Measurements from ENCODE around the gene ULK2. TPM values are rescaled to one million over a fixed set of nuclear protein-coding genes. Genes with fewer than 3 reads are reported as not detected.

Gene ULK2
- total RNA-seq, 2 experiments from 2014 or later: 16.1 to 17.1 TPM

GRCh38 chr17:19759568-19760549 lies 107.9 kb downstream of the ULK2 start:
- CTCF ChIA-PET: interaction anchor here (1.0 kb wide), 1 partner anchor 15 kb away, joined by 4 read pairs; no protein-coding TSS in a partner anchor
- no peak overlapping the region for H3K27ac Mint-ChIP-seq
- no peaks in the 10 kb centered on the region for H3K4me1 Mint-ChIP-seq
- H3K4me3 Mint-ChIP-seq: no peak overlapping the region
- peaks cover 2% of the 10 kb centered on the region for H3K27me3 Mint-ChIP-seq
- H3K9me3 Mint-ChIP-seq: no peaks in the 10 kb centered on the region
- H3K36me3 Mint-ChIP-seq (ENCODE audit: low read depth): no peaks in the 10 kb centered on the region
- POLR2A ChIA-PET: no interaction called here
- no peak for DNase-seq

DNA sequence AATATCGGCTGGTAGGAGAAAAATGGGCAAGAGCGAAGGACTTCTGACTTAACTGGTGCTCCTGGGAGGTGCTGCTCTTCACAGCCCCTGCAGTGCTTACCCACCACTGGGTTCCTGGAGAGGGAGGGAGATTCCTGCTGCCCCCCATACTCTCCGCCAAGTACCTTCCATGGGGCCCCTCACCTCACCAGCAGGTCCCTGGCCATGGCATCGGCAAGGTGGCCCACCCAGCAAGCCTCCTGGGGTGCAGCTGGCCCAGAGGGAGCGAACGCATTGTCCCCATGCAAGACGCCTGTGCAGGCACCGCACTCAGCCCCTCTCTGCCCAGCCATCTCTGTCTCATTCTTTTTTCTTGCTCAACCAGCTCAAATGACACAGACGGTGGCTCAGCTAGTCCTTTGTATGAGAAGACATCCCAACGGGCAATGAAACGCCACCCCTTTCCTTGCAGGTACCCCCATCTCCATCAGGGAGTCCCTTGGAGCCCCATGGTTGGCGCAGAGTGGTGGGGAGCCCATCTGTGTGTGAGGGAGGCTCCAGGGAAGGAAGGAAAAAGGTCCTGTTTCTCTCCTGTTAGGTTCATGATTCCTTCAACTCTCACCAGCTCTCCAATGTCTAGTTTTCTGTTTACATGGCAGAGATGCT lies 110.1 kb downstream of the ULK2 start:
- H3K4me3 Mint-ChIP-seq: no peak overlapping the region
- ChIA-PET CTCF (no interaction called here), POLR2A (no interaction called here)
- no peaks in the 10 kb centered on the region for H3K4me1 Mint-ChIP-seq
- H3K36me3 Mint-ChIP-seq (ENCODE audit: low read depth): no peaks in the 10 kb centered on the region
- no peaks in the 10 kb centered on the region for H3K27me3 Mint-ChIP-seq
- DNase-seq: no peak
- no peaks in the 10 kb centered on the region for H3K9me3 Mint-ChIP-seq
- H3K27ac Mint-ChIP-seq: no peak overlapping the region

DNA sequence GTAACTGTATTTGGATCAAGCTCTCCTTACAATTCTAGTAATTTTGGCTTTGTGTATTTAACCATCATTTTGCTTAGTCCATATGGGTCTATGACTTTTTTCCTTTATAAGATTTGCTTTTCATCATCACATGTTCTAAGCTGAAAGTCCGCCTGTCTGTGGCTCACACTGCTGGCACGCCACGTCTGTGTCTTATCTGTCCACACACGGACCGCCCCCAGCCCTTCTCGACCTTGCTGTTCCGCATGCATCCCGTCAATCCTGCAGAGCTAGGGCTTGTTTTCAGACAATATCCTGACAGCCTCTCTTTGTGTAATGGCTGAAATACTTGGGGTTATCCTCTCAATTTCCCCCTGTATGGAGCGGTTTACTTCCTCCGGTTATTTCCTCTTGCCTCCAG lies 111.2 kb downstream of the ULK2 start:
- POLR2A ChIA-PET: no interaction called here
- CTCF ChIA-PET: interaction anchor here (0.6 kb wide), 1 partner anchor 123 kb away, joined by 3 read pairs; no protein-coding TSS in a partner anchor
- peaks cover 5% of the 10 kb centered on the region for H3K27me3 Mint-ChIP-seq

DNA sequence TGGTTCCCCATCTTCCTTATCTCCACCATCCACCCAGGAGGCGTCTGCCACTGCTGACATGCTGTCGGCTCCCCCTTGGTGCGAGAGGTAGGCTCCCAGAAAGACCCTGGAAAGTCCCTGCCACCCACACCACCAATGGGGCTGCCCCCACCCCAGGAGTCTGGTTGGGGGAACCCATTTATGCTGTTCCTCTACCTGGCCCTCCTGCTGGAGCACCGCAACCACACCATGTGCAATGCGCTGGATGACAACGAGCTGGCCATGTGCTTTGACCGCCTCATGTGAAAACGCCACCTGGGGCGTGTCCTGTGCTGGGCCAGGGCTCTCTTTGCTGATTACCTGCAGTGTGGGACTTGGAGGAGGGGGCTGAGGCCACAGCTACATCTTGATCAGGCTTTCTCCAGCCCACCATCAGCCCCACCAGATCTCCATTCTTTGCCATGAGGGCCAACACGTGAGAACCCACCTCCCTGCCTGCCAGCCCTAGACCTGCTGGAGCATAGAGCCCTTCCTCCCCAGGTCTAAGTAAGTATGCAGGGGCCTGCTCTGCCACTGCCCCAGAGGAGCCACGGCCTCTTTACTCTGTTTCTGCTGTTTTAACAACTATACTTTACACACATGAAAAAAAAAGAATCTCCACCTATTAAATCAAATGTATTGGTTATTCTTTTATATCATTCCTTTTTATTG lies 111.8 kb downstream of the ULK2 start:
- H3K27ac Mint-ChIP-seq: no peak overlapping the region

More for the DNA sequence above, 111.2 kb downstream of the ULK2 start:
- H3K9me3 Mint-ChIP-seq: no peaks in the 10 kb centered on the region
- H3K4me1 Mint-ChIP-seq: no peaks in the 10 kb centered on the region
- H3K4me3 Mint-ChIP-seq: no peak overlapping the region
- H3K36me3 Mint-ChIP-seq (ENCODE audit: low read depth): no peaks in the 10 kb centered on the region
- no peak overlapping the region for H3K27ac Mint-ChIP-seq
- no peak for DNase-seq

GRCh38 chr17:19755392-19755791 lies 112.3 kb downstream of the ULK2 start:
- Mint-ChIP-seq H3K4me1 (no peaks in the 10 kb centered on the region), H3K4me3 (no peak overlapping the region), H3K27me3 (peaks cover 5% of the 10 kb centered on the region), H3K9me3 (no peaks in the 10 kb centered on the region), H3K27ac (no peak overlapping the region), H3K36me3 (ENCODE audit: low read depth) (no peaks in the 10 kb centered on the region)
- ChIA-PET POLR2A (no interaction called here), CTCF (interaction anchor here (1.1 kb wide), 1 partner anchor 11 kb away, joined by 3 read pairs; no protein-coding TSS in a partner anchor)
- no peak for DNase-seq

More for the DNA sequence above, 111.8 kb downstream of the ULK2 start:
- Mint-ChIP-seq H3K9me3 (no peaks in the 10 kb centered on the region), H3K27me3 (peaks cover 5% of the 10 kb centered on the region), H3K4me3 (no peak overlapping the region), H3K4me1 (no peaks in the 10 kb centered on the region), H3K36me3 (ENCODE audit: low read depth) (no peaks in the 10 kb centered on the region)
- ChIA-PET POLR2A (no interaction called here), CTCF (interaction anchor here (0.6 to 1.1 kb wide), 2 partner anchors 11 to 122 kb away, joined by 3 read pairs; no protein-coding TSS in a partner anchor)
- no peak for DNase-seq

DNA sequence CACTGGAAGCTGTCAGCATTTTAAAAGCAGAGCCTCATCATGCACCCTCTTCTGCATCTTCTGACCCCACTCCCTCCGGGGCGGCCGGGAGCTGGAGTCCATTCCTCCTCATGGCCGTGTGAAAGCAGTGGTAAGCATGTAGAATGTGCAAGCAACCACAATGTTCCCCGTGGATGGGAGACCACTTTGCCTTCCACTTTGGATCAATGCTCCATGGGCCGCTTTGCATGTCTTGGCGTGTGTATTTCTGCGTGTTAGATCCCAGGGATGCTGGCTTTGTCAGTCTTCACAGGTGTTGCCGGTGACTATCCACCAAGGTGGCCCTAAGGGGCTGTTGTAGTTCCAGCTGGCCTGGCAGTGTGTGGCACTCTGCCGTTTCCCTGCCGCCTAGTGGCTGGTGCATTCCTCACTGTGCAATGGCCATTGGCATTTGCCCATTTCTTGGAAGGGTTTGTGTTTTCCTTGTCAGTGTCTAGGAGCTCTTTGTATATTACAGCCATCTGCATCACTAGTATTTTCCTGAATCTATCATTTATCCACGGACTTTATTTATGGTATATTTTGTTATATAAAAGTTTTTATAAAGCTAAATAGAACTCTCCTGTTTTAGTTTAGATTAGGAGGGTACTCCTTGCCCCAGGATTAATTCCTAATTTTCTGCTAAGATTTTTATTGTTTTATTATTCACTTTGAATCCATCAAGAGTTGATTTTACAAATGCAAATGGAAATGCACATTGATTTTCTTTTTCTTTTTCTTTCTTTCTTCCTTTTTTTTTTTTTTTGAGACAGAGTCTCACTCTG lies 113.9 kb downstream of the ULK2 start:
- peaks cover 5% of the 10 kb centered on the region for H3K27me3 Mint-ChIP-seq
- H3K4me3 Mint-ChIP-seq: no peak overlapping the region
- ChIA-PET CTCF (interaction anchor here (1.1 kb wide), 1 partner anchor 9 kb away, joined by 3 read pairs; no protein-coding TSS in a partner anchor), POLR2A (no interaction called here)
- no peaks in the 10 kb centered on the region for H3K9me3 Mint-ChIP-seq
- no peak overlapping the region for H3K27ac Mint-ChIP-seq
- no peak for DNase-seq
- H3K4me1 Mint-ChIP-seq: no peaks in the 10 kb centered on the region
- H3K36me3 Mint-ChIP-seq (ENCODE audit: low read depth): no peaks in the 10 kb centered on the region

DNA sequence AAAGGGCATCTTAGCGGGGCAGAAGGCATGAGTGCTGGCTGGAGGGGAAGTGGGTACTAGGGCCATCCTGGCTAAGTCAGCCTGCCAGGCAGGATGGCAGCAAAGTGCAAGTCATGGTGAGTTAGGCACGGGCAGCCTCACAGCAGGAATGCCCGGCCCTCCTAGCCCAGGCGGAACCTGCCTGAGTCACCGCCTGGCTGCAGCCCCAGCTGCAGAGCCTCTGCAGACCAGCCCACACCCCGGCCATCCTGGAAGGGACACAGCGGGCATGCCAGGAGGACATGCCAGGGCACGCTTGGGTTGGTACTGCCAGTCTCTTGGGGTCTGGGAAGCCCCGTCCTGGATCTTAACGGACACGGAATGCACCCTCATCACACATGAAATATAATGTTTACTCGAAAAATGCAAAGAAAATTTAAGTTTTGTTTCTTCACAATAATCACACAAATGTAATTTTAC lies 114.7 kb downstream of the ULK2 start:
- peaks cover 5% of the 10 kb centered on the region for H3K27me3 Mint-ChIP-seq
- H3K36me3 Mint-ChIP-seq (ENCODE audit: low read depth): no peaks in the 10 kb centered on the region
- DNase-seq: no peak
- ChIA-PET POLR2A (no interaction called here), CTCF (interaction anchor here (2.1 kb wide), 1 partner anchor 9 kb away, joined by 6 read pairs; no protein-coding TSS in a partner anchor)
- H3K27ac Mint-ChIP-seq: no peak overlapping the region
- H3K4me1 Mint-ChIP-seq: no peaks in the 10 kb centered on the region
- no peaks in the 10 kb centered on the region for H3K9me3 Mint-ChIP-seq
- H3K4me3 Mint-ChIP-seq: no peak overlapping the region

DNA sequence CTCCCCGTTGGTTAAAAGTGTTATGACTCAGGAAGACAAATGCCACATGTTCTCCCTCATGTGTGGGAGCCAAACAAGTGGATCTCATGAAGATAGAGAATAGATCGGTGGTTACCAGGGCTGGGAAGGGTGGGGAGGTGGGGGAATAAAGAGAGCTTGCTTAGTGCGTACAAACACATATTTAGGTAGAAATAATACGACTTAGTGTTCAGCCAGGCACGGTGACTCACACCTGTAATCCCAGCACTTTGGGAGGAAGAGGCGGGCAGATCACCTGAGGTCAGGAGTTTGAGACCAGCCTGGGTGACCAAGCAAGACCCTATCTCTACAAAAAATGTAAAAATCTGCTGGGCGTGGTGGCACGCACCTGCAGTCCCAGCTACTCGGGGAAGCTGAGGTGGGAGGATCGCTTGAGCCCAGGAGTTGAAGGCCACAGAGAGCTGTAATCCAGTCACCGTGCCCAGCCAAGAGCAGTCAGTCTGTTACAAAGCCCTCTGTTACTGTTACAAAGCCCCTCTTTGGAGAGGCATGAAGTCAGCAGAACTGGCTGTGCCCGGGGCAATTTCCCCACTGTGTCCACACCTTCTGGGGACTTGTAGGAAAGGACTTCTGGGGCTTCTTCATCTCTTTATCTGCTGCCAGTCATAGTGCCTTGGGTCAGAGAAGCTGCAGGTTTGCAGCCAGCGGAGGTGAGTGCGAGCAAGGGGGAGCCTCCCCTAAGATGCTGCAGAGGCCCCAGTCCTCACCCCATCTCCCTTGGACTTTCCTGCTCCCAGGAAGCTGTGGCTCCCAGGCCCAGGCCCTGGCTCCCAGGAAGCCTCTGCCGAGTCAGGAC lies 115.3 kb downstream of the ULK2 start:
- Mint-ChIP-seq H3K4me3 (no peak overlapping the region), H3K27me3 (peaks cover 7% of the 10 kb centered on the region), H3K4me1 (no peaks in the 10 kb centered on the region), H3K36me3 (ENCODE audit: low read depth) (no peaks in the 10 kb centered on the region), H3K27ac (no peak overlapping the region), H3K9me3 (no peaks in the 10 kb centered on the region)
- no peak for DNase-seq
- ChIA-PET CTCF (interaction anchor here (0.6 to 2.1 kb wide), 2 partner anchors 10 to 21 kb away, joined by 4 to 6 read pairs; no protein-coding TSS in a partner anchor), POLR2A (no interaction called here)

DNA sequence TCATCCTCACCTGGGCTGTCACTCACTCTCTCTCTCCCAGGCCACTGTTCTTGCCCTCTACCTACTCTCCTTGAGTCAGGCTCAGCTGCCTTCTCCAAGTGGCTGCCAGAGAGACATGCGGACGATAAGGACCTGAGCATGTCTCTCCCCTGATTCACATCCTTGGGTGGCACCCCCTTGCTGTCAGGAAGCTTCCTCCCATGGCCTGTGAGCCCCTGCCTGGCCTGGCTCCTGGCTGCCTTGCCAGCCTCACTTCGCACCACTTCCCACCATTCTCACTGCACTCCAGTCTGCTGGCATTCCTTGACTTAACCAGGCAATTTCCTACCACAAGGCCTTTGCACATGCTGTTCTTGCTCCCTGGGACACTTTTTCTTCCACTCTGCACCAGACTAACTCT lies 116.9 kb downstream of the ULK2 start:
- H3K36me3 Mint-ChIP-seq (ENCODE audit: low read depth): no peaks in the 10 kb centered on the region
- CTCF ChIA-PET: interaction anchor here (2.1 kb wide), 1 partner anchor 12 kb away, joined by 6 read pairs; no protein-coding TSS in a partner anchor
- no peaks in the 10 kb centered on the region for H3K4me1 Mint-ChIP-seq
- no peak overlapping the region for H3K27ac Mint-ChIP-seq
- H3K4me3 Mint-ChIP-seq: no peak overlapping the region
- no peak for DNase-seq
- POLR2A ChIA-PET: no interaction called here
- no peaks in the 10 kb centered on the region for H3K9me3 Mint-ChIP-seq
- peaks cover 7% of the 10 kb centered on the region for H3K27me3 Mint-ChIP-seq

DNA sequence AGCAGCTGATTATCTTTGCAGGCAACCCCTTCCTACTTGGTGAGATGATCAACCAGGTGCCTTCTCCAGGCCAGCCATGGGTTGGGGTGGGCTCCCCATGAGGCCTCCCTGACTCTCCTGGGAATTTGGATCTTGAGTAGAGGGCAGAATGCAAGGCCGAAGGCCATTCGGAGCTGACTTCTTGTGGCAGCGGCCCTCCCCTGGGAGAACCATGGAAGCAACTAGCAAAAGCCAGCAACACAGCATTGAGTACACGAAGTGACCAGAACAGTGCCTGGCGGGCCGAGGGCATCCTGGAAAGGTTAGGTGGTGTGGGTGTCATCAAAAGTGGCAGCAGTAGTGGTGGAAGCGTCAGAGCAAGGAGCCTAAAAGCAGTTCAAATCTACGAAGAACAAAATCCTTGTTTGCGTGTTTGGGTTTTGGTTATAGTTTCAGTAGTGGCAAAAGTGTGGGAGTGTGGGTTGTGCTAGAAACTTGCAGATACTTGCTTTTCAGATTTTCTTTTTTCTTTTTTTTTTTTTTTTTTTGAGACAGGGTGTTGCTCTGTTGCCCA lies 117.6 kb downstream of the ULK2 start:
- DNase-seq: no peak
- no peaks in the 10 kb centered on the region for H3K9me3 Mint-ChIP-seq
- peaks cover 3% of the 10 kb centered on the region for H3K4me1 Mint-ChIP-seq
- CTCF ChIA-PET: no interaction called here
- H3K27ac Mint-ChIP-seq: no peak overlapping the region
- POLR2A ChIA-PET: no interaction called here
- peaks cover 10% of the 10 kb centered on the region for H3K27me3 Mint-ChIP-seq
- H3K4me3 Mint-ChIP-seq: no peak overlapping the region
- H3K36me3 Mint-ChIP-seq (ENCODE audit: low read depth): no peaks in the 10 kb centered on the region

DNA sequence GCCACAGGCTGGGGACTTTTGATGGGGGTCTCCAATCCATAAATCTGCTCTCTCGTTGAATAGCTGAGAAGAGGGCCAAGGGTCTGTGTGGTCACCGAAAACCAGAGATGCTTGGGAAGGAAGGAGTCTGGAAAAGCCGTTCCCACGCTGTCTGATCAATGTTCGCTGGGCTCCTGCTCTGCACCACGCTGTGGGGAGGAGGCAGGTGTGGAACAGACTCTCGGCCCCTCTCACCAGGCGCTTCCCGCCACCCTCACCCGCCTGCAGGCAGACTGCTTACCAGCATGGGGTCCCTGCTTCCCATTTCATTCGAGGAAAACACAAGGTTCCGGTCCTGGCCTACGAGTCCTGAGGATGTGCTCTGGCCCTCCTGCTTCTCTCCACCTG lies 118.9 kb downstream of the ULK2 start:
- CTCF ChIA-PET: no interaction called here
- peaks cover 10% of the 10 kb centered on the region for H3K27me3 Mint-ChIP-seq

More for the DNA sequence above, 118.9 kb downstream of the ULK2 start:
- no peak for DNase-seq
- H3K9me3 Mint-ChIP-seq: no peaks in the 10 kb centered on the region
- POLR2A ChIA-PET: no interaction called here
- H3K4me1 Mint-ChIP-seq: peaks cover 8% of the 10 kb centered on the region
- H3K36me3 Mint-ChIP-seq (ENCODE audit: low read depth): no peaks in the 10 kb centered on the region
- no peak overlapping the region for H3K27ac Mint-ChIP-seq
- no peak overlapping the region for H3K4me3 Mint-ChIP-seq

All from activated CD4-positive, alpha-beta T cell treated with anti-CD3 and anti-CD28 coated beads, Interleukin-2, amount 10 ng/mL, durations not matched to agents 7 days and 5 days (primary cell).